GM18505 (cell line): ENCODE data around the gene IL1RL2.

Experiments
- ATAC-seq: cut with Tn5 transposase; IDR thresholded peaks from one replicate; pipeline ENCODE4 v1.9.1; 2021; ENCODE audit not compliant: unreplicated experiment
- POLR2A ChIP-seq: IDR thresholded peaks from 4 replicates; pipeline ENCODE4 v1.6.1; 2011; ENCODE audit warnings: borderline replicate concordance; ENCODE audit not compliant: insufficient read depth, insufficient read length; ENCODE audit errors: extremely low read depth

IL1RL2 gene

GRCh38 chr2:102149644-102150455 is 37.0 kb upstream of the IL1RL2 start:
- no peak for ATAC-seq
- TF ChIP-seq POLR2A, result no peak

- ATAC-seq, result no peak
- no peak for TF ChIP-seq POLR2A
Observed at GRCh38 chr2:102154364-102154763, 32.5 kb upstream of the IL1RL2 start.

- TF ChIP-seq POLR2A, result no peak
- no peak for ATAC-seq
Observed at GRCh38 chr2:102154946-102155702, 31.7 kb upstream of the IL1RL2 start.

GRCh38 chr2:102155703-102156515 is 30.9 kb upstream of the IL1RL2 start:
- no peak for ATAC-seq
- no peak for TF ChIP-seq POLR2A

GRCh38 chr2:102158011-102158755 is 28.6 kb upstream of the IL1RL2 start:
- TF ChIP-seq POLR2A, result no peak
- ATAC-seq, result no peak

GRCh38 chr2:102159295-102159694 is 27.5 kb upstream of the IL1RL2 start:
- ATAC-seq, result no peak
- TF ChIP-seq POLR2A, result no peak

- ATAC-seq, result no peak
Observed at GRCh38 chr2:102166189-102166845, 20.5 kb upstream of the IL1RL2 start.

GRCh38 chr2:102168026-102168771 is 18.6 kb upstream of the IL1RL2 start:
- ATAC-seq, result no peak
- TF ChIP-seq POLR2A, result no peak

More at GRCh38 chr2:102166189-102166845, 20.5 kb upstream of the IL1RL2 start:
- TF ChIP-seq POLR2A, result no peak

- no peak for ATAC-seq
- TF ChIP-seq POLR2A, result no peak
Observed at GRCh38 chr2:102171946-102172345, 14.9 kb upstream of the IL1RL2 start.

GRCh38 chr2:102172745-102173144 is 14.1 kb upstream of the IL1RL2 start:
- no peak for TF ChIP-seq POLR2A
- ATAC-seq, result no peak

GRCh38 chr2:102176172-102176571 is 10.7 kb upstream of the IL1RL2 start:
- TF ChIP-seq POLR2A, result no peak
- ATAC-seq, result no peak
